Measurements from ENCODE around the gene LDHD.
A peak's percentile ranks its signal among the peaks of the same experiment; 100 is the strongest.

The LDHD gene

GRCh38 chr16:75114179-75114945 lies 2.2 kb downstream of the LDHD start:
- DNase-seq = no peak

- DNase-seq = no peak
Measured at GRCh38 chr16:75113541-75114121, 2.9 kb downstream of the LDHD start.

- no peak for DNase-seq
Measured at GRCh38 chr16:75112734-75113491, 3.7 kb downstream of the LDHD start.

DNA sequence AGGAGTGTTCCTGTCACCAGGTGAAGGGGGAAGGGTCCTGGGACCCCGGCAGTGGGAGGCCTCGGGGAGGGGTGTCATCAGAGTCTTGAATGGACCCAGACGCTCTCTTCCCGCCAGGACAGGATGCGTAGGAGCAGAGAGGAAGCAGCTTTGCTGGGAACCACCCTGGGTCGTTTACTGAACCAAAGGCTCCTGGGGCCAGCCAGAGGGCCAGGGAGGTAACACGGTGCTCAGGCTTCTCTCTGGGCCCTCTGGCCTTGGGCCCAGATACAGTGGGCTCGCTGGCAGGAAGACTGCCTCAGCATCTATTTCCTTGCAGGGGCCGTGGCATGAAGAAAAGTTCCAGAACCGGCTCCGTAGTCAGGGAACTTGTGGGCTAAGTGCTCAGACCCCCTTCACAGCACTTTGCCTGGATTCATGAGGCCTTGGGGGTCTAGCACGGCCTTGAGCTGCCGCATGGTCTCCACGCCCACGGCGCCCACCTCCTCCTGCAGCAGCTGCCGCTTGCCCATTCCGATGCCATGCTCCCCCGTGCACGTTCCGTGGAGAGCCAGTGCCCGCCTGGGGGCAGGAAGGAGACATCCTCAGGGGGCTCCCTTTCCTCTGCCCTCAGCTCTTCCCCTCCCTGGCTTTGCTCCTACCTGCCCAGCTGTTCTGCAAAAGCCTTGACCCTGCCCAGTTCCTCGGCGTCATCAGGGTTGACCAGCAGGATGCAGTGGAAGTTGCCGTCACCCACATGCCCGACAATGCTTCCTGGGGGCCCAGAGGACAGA lies 4.4 kb downstream of the LDHD start:
- DNase-seq = no peak

GRCh38 chr16:75111514-75111940 lies 5.1 kb downstream of the LDHD start:
- no peak for DNase-seq

DNA sequence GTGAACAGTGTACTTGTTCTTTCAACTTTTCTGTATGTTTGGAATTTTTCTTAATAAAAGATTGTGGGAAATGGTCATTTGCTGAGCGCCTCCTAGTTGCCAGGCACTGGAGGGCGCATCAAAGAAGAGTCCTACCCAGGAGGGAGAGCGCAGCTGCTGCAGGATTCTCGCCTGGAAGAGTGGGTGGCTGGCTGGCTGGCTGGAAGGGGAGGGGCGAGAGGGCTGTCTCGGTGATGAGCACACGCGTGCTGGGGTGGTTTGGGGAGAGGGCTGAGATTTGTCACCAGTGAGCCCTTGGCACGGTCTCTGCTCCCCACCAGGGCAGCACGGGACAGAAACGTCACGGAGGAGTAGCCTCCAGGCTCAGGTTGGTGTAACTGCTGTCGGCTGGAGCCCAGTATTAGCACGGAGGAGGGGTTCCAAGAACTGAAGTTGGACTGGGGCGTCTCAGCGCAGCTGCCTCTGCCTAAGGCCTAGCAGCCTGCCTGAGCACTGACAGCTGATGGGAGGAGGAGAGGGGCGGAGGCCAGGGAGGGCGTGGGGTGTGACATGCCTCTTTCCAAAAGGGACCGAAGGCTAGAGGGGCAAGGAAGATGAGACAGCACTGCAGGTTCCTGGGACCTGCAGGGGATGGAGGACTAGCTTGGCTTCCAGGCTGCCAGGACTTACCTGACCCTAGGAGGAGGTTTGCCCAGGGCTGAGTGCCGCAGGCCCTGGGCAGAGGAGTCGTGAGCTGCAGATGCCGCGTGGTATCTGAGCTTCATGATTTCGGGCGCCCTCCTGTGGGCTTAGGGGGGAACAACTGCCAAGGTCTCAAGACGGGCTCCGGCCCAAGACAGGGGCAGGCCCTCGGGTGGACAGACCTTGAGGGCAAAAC lies 5.7 kb downstream of the LDHD start:
- DNase-seq = peak; percentile 82 to 85

GRCh38 chr16:75109732-75110243 lies 6.8 kb downstream of the LDHD start:
- no peak for DNase-seq

DNA sequence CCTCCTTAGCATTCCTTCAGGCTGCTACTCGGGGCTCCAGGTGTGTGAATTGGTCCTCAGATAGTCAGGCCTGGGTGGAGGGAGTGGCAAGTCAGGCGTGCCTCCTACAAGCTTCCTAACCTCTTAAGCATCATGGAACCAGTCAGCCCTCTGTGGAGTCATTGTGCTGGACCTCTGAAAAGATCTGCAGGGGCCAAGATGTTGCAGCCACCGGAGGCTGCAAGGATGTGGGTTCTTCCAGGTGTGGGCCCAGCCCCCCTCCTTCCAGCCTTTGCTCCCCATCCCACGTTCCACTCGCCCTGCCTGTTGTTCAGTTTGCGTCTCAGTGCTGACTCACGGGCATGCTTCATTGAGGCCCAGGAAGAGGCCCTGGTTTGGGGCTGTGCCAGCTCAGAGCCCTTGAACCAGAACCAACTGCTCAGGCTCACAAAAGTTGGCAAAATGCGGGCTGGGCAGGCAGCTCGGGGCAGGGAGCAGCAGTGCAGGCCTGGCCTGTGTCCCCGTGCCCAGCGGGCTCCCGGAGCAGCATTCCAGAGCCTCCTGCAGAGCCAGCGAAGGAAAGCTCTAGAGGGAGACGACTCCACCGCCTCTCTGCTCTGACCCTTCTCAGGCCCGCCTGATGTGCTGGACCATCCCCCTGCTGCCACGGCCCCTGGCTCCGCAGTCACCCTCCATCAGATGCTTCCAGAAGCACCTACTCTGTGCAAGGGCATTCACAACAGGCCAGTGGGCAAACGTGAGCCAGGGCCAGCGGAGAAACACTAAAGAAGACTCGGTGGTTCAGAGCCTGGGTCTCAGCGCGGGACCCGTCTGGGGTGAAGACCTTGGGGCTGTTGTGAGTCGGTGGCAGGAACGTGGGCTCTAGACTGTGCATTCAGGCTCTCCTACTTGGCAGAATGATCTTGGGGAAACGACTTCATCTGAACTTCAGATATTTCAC lies 7.5 kb downstream of the LDHD start:
- DNase-seq = peak; percentile 52 to 60

DNA sequence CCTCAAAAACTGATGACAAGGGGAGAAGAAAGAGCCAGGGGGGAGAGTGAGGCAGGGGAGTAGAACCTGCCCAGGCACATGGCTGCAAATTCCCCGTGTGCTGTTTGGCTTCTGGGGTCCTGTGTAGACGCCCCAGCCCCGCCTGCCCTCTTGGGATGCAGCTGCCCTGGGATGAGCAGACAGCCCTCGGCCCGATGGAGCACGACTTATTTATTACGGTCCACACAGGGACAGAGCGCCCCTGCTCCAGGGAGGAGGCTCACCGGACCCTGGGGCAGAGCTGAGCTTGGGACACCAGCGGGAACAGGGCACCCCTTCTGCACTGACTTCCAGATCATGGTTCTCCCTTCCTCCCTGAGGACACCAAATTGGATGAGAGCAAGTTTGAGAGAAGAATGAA lies 9.1 kb downstream of the LDHD start:
- no peak for DNase-seq

- DNase-seq = no peak
Measured at GRCh38 chr16:75106351-75107274, 10.0 kb downstream of the LDHD start.

DNA sequence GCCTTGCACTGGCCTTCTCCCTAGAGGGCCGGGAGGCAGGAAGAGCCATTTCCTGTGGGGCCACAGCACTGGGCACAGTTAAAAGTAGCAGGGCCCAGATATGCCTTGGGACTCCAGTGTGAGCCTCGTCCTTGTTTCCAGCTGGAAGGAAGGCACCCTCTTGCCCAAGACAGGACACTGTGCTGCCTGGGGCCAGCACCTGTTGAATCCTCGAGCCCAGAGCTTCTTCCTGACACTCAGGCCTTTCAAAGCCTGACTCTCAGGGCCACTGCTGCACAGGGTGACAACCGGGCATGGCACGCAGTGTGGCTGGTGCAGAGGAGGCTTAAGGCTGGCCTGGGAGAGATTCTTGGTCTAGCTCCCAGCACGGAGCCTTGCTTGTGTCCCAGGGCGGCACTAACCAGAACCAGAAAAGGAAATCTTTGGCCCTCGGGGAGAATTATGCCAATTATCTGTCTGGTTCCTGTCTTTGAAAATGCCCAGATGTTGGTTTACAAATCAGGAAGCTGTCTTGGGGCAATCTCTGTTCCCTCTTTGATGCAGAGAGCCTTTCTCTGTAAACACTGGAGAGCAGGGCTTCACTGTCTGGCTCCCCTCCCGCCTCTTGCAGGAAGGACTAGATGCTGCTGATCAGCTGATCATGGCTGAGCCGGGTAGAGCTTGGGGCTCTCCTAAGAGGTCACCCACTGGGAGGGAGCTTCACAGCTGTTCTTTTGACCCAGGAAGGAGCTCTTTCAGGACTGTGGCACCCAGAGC lies 11.1 kb downstream of the LDHD start:
- no peak for DNase-seq

DNA sequence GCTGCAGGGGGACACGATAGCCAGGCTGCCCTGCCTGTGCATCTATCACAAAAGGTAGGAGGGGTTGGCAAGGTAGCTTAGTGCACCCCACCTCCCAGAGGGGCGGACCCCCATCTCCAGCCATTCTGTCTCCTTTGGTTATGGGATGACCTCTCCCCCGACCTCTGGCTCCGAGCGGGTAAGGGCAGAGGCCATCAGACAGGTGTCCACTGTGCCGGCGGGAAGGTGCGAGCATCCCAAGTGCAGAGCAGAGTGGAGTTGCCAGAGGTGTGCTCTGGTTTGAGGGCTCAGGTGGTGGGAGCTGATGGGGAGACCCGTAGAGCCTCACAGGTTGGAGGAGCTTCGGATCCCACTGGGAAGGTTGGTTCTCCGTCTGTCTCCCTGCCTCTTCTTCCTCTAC lies 11.7 kb downstream of the LDHD start:
- DNase-seq = no peak

DNA sequence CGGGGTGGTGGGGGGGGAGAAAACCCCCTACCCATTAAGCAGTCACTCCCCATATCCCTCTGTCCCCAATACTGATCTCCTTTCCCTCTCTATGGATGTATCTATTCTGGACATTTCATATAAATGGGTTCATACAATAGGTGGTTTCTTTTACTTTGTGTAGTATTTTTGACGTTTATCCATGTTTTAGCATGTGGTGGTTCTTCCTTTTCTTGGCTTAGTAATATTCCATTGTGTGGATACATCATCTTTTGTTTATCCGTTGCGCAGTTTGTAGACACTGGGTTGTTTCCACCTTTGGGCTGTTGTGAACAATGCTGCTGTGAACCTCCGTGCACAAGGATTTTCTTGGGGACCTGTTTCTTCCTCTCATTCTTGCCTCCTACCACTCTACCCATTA lies 12.6 kb downstream of the LDHD start:
- no peak for DNase-seq

DNA sequence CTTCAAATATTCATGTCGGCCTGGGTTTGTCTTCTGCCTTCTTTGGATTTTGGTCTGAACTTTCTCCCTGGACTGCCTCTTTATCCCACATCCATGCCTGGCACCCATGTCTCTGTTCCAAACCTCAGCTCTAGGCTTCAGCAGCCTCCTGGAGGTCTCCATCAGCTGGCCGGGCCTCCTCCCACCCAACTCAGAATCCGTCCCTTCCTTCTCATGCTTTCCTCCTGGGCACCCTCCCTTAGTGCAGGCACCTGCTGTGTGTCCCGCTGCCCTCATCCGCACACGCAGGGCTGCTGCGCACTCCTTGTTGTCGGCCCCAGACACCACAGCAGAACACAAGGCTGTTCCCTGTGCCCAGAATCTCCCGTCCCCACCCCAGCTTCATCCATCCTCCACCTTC lies 14.0 kb downstream of the LDHD start:
- no peak for DNase-seq

DNA sequence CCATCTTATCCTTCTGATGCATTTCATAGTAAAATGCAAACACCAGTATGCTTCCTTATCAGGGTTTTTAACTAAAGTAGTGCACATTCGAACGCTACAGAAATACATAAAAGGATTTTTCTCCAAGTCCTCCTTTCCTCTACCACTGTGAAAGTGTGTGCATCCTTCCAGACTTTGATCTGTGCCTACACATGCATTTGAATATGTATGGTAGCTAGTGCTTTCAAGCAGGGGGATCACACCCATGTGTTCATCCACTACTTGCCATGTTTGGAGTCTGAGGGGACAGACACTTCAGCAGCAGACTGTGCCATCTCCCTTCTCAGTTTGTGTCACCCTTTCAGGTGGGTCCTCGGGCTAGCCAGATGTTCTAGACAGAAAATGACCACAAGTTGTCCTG lies 14.9 kb downstream of the LDHD start:
- DNase-seq = no peak

- DNase-seq = no peak
Measured at GRCh38 chr16:75100603-75100990, 16.0 kb downstream of the LDHD start.

- peak in 1 of 2 donors; percentile 48 for DNase-seq
Measured at GRCh38 chr16:75099738-75100602, 16.6 kb downstream of the LDHD start.

Measured in CD4-positive, alpha-beta T cell treated with Interferon alpha-2 for 1 hour (primary cell).